ENCODE data around the gene ACACB.

The ACACB gene

GRCh38 chr12:109310247-109311125 is 194.1 kb downstream of the ACACB start:
- Mint-ChIP-seq H3K4me1 (peaks cover 18% of the 10 kb centered on the region), H3K27ac (no peak overlapping the region), H3K4me3 (peak overlapping the region; percentile 80), H3K36me3 (ENCODE audit: low read depth) (no peaks in the 10 kb centered on the region), H3K27me3 (ENCODE audit: low read depth, poor library complexity) (peaks cover 97% of the 10 kb centered on the region), H3K9me3 (no peaks in the 10 kb centered on the region)
- no peak for TF ChIP-seq CTCF (IDR thresholded peaks at IDR 0.05)
- DNase-seq = peak; percentile 43
